GM11168 (cell line): ENCODE data around the gene ACOT12.

Experiments
- in situ Hi-C: fragments of 300-500 bp; cut with MboI; formaldehyde crosslinking; loops from one replicate; pipeline ENCODE4 v1.12.0; 2022; ENCODE audit warnings: low sequenced_read_pairs; ENCODE audit not compliant: unreplicated experiment

Gene ACOT12

GRCh38 chr5:81401266-81401665 lies 7.3 kb upstream of the ACOT12 start:
- in situ Hi-C loops: no loop called here

- in situ Hi-C loops: no loop called here
Measured at GRCh38 chr5:81400375-81400774, 6.4 kb upstream of the ACOT12 start.

GRCh38 chr5:81398741-81399140 lies 4.8 kb upstream of the ACOT12 start:
- in situ Hi-C loops: no loop called here

GRCh38 chr5:81397176-81397575 lies 3.2 kb upstream of the ACOT12 start:
- in situ Hi-C loops: no loop called here

GRCh38 chr5:81395262-81395661 lies 1.3 kb upstream of the ACOT12 start:
- in situ Hi-C loops: no loop called here

- in situ Hi-C loops: no loop called here
Measured at GRCh38 chr5:81393430-81393782, 528 bp downstream of the ACOT12 start.

- in situ Hi-C loops: no loop called here
Measured at GRCh38 chr5:81389025-81389424, 4.9 kb downstream of the ACOT12 start.

- in situ Hi-C loops: no loop called here
Measured at GRCh38 chr5:81388169-81388568, 5.8 kb downstream of the ACOT12 start.

GRCh38 chr5:81383867-81384266 lies 10.1 kb downstream of the ACOT12 start:
- in situ Hi-C loops: no loop called here

- in situ Hi-C loops: no loop called here
Measured at GRCh38 chr5:81371354-81371876, 22.5 kb downstream of the ACOT12 start.

GRCh38 chr5:81370912-81371311 lies 23.0 kb downstream of the ACOT12 start:
- in situ Hi-C loops: no loop called here

- in situ Hi-C loops: no loop called here
Measured at GRCh38 chr5:81365541-81365940, 28.4 kb downstream of the ACOT12 start.

- in situ Hi-C loops: no loop called here
Measured at GRCh38 chr5:81363093-81363871, 30.7 kb downstream of the ACOT12 start.

GRCh38 chr5:81361600-81361999 lies 32.3 kb downstream of the ACOT12 start:
- in situ Hi-C loops: no loop called here

GRCh38 chr5:81360640-81361039 lies 33.3 kb downstream of the ACOT12 start:
- in situ Hi-C loops: no loop called here

- in situ Hi-C loops: no loop called here
Measured at GRCh38 chr5:81359881-81360280, 34.1 kb downstream of the ACOT12 start.

GRCh38 chr5:81359108-81359507 lies 34.8 kb downstream of the ACOT12 start:
- in situ Hi-C loops: no loop called here

- in situ Hi-C loops: no loop called here
Measured at GRCh38 chr5:81355291-81356251, 38.4 kb downstream of the ACOT12 start.

- in situ Hi-C loops: no loop called here
Measured at GRCh38 chr5:81354093-81354492, 39.8 kb downstream of the ACOT12 start.

GRCh38 chr5:81353189-81353588 lies 40.7 kb downstream of the ACOT12 start:
- in situ Hi-C loops: no loop called here

GRCh38 chr5:81350507-81350906 lies 43.4 kb downstream of the ACOT12 start:
- in situ Hi-C loops: no loop called here
